ENCODE results near the gene DPT.

Gene DPT

GRCh38 chr1:168654198-168654915 is 74.6 kb downstream of the DPT start:
- no peak for DNase-seq

- no peak for DNase-seq
These were observed 75.4 kb downstream of the DPT start for GRCh38 chr1:168653567-168653966.

GRCh38 chr1:168645721-168646120 is 83.3 kb downstream of the DPT start:
- DNase-seq = no peak
